GM21786 (cell line): Measurements from ENCODE around the gene FGGY.
"Not testable (repeated sequence)": the region's sequence is repeated elsewhere in the genome, so short reads cannot be mapped to it uniquely, and the experiment has no call there.

Source experiments
- ATAC-seq: cut with Tn5 transposase; IDR thresholded peaks from one replicate; pipeline ENCODE4 v1.9.1; 2021; ENCODE audit not compliant: unreplicated experiment

FGGY gene

DNA sequence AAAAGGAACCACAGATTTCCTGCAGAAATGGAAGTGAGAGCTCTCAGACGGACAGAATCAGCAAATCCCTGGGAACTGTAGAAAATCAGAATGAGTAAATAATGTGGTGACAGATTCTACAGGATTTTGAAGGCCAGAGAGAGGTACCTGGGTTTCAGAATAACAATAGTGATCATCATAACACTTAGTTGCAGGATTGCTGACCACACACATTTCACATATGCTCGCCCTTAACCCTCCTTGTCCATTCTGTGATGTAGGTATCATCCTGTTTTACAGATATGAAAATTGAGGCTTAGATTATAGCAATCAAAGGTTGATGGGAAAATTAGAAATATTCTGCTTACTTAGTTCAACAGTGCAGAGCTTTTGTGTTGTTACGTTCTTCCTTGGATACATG is 419.9 kb downstream of the FGGY start:
- no peak for ATAC-seq

DNA sequence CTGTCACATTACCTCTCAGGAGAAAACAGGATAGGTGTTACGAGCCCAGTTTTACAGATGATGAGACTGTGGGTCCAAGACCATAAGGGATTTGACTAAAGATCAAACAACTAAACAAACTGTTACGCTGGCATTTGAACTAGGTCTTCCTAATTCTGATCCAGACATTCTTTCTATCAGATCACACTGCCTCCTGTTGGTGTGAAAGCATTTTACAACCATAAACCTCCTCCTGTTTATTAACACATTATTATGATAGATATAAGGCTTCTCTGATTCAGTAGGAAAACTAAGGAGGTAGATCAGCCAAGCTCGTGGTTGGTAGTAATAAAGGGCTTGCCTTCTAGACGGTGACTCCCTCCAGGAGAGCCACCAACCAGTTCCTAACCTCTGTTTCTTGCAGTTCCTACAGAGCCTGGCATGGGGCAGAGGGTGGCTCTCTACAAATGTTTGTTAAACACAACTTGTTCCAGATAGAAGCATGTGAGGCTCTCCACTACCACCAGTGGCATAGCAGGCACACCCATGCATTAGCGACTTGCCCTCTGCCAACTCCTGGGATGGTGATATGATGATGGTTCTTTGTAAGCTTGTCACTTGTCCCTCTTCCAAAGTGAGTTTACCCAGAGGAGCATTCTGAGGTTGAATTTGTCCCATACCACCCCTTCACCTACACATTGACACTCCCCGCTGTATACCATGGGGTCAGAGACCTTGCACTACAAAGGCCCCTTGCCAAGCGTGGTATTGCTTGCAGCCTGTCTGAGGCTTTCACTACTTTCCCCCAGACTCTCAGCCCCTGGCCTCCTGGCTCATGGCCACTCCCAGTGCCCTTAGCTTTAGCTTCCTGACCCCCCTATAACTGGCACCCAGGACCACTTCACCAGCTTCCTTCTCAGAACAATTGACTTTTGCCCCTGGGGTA is 421.4 kb downstream of the FGGY start:
- ATAC-seq: no peak

DNA sequence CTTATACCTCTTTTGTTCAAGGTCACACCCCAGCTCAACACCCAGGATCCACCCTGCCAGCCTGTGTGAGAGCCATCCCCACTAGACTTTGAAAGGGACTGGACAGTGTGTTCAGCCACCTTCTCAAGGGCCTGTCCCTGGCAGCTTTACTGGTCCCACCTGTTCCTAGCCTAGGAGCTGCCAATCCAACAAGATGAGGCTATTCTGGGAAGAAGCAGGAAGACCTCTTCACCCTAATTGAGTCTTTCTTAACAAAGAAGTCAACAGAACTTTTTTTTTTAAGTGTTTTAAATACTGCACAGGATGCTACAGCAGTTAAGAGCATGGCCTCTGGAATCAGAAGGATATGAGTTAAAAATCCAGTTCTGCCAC is 422.1 kb downstream of the FGGY start:
- no peak for ATAC-seq

DNA sequence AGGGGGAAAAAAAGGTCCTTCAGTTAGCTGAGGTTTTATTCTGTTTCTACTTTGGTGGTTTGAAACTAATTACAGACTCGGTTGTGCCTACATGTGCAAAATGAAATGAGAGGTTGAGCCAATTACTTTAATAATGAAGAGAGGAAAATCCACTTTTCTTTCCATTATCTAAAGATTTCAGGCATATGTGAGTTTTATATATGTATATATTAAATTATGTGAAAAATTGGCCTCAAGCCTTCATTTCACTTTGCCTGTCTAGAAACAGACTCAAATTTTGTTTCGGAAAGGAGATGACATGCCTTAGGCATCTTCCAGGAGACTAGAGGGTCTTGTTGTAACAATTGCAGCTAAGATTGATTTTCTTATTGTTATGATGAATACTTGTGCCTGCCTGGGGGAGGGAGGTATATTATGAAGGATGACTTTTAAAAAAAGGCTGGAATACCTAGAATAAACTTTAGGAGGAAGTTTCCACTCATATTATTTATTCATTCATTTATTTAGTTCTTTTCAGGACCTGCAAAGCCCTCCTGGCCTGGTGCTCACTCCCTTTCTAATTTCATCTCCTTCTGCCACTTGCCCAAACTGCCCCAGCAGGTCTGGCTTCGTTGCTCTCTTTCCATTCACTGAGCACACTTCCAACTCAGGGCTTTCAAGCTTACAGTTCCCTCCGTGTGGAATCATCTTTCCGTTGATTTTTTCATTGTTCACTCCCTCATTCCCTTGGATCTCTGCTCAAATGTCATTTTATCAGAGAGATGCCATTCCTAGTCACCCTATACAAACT is 423.6 kb downstream of the FGGY start:
- ATAC-seq: no peak

DNA sequence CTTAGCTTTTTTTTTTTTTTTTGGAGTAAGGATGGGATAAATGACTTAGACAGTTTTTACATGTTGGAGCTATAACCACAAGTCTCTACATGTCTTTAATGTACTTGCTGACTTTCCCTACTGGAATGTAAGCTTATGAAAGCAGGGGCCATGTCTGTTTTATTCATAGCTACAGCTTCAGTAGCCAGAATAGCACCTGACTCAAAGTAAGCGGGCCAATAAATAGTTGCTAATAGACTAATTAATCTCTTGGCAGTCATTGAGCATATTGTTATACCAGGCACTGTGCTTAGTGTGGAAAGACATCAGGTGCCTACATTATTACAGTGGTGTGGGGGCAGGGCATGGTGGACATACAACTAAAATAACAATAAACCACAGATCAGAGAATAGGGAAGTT is 433.4 kb downstream of the FGGY start:
- no peak for ATAC-seq

DNA sequence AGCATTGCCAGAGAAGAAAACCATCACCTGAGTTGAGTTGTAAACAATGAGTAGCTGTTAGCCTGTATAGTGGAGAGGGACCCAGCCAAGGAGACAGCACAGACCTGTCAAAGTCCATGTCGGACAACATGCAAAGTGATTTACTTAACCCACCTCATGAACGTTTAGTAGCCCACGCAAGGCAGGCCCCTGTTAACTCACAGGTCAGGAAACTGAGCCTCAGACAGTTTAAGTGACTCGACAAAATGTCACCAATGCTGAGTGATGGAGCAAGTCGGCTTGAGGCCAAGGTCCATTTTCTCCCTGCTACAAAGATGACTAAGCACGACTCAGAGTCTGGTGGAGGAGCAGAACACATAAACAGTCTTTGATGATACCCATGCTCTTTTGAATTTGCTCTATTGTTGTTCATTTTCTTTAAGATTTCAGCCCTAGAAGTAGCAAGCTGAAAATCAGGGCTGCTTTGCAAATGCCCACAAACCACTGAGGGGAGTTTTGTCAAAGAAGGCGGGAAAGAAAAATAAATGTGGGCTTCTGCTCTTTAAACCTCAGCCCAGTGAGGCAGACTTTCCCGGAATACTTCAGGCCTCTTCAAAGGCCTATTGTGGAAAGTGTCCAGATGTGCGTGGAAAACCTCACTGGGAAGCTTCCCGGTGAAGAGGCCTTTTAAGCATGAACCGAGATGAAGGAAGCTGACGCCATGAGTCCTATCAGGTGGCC is 434.0 kb downstream of the FGGY start:
- ATAC-seq: no peak

DNA sequence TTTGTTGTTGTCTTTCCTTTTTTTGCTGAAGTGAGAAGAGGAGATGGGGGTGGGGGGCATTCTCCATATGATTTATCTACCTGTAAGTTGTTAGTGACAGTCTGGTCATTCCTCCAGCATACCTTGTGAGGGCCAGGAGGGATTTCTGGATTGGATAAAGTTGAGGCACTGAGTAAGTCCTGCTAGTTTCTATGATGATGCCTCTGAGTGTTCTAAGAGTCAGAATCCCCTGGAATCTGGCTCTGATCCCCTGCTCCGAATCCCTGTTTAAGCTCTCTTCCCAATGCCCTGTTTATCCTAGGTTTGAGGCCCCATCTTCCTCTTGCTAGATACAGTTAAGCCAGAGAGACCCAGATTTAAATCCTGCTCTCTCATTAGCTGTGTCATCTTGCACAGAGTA is 434.7 kb downstream of the FGGY start:
- no peak for ATAC-seq

DNA sequence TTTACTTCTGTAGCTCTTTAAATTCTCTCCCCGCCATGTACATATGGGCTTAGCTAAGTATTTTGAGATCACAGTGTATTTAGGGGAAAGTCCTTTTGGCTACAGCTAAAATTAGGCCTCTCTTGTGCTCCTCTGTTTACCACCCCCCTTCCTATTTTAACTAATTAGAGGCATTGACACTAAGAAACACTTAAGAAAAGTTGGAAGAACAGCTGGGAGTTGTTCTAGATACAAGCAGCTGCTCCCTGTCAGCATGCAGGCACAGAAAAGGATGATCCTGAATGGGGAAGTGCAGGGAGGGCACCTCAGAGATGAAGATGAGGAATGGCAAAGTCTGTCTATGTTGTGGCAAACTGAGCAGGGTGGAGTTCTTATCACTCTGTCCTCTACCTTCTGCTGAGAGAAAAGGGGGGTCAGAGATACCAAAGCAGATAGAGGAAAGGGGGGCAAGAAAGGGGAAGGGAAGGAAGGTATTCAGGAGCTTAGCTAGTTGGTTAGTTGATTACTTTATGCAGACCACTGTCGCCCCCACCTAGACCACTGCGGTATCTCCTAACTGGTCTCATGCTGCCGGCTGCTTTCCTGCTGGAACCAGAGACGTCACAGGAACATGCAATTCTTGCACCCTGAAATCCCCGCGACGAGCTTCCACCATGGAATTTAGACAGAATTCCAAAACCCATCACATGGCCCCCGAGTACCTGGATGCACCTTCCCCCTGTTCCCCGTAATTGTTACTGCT is 435.5 kb downstream of the FGGY start:
- ATAC-seq: no peak

DNA sequence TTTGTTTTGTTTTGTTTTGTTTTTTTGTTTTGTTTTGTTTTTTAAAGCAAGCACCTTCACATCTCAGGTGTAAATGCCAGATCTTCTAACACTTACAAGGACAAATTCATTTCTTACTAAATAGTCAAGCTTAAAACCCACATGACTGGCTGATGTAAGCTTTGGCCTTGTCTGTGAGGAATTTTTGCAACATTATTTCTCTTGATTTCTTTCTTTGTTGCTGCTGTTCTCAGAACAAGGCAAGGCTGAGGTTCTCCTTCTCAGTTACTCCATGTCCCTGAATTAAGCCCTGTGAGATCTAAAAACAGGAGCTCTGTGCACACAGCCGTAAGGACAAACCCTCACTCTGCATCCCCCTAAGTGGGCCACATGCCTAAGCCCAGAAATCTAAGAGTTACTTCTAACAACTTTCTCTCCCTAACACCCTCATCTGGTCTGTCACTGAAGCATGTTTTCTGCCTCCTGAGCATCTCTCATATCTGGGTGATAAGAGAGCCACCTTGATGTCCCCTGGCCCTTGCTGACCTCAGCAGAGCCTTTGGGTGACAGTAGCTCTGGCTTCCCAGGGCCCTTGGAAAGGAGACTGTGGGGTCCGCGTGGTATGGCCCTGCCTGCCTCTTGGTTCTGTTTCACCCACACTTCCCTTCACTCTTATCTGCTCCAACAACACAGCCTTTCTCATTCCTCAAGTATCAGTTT is 436.7 kb downstream of the FGGY start:
- ATAC-seq: no peak

DNA sequence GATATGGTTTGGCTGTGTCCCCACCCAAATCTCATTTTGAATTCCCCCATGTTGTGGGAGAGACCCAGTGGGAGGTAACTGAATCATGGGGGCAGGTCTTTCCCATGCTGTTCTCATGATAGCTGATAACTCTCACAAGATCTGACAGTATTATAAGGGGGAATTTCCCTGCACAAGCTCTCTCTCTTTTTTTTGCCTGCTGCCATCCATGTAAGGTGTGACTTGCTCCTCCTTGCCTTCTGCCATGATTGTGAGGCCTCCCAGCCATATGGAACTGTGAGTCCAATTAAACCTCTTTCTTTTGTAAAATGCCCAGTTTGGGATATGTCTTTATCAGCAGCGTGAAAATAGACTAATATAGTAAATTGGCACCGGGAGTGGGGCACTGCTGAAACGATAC is 439.0 kb downstream of the FGGY start:
- not testable (repeated sequence) for ATAC-seq

DNA sequence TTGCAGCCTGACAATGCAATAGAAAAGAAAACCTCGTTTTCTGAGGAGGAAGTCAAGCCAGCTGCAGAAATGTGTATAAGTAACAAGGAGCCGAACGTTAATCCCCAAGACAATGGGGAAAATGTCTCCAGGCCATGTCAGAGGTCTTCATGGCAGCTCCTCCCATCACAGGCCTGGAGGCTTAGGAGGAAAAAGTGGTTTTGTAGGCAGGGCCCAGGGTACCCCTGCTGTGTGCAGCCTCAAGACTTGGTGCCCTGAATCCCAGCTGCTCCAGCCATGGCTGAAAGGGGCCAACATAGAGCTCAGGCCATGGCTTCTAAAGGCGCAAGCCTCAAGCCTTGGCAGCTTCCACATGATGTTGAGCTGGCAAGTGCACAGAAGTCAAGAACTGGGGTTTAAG is 439.9 kb downstream of the FGGY start:
- no peak for ATAC-seq

DNA sequence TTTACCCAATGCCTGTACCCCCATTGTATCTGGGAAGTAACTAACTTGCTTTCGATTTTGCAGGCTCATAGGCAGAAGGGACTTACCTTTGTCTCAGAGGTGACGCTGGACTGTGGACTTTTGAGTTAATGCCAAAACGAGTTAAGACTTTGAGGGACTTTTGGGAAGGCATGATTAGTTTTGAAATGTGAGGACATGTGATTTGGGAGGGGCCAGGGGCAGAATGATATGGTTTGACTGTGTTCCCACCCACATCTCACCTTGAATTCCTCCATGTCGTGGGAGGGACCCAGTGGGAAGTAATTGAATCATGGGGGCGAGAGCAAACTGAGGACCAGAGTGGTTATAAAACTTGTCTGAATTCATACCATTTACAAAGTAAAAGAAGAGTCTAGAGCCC is 440.7 kb downstream of the FGGY start:
- ATAC-seq: no peak

DNA sequence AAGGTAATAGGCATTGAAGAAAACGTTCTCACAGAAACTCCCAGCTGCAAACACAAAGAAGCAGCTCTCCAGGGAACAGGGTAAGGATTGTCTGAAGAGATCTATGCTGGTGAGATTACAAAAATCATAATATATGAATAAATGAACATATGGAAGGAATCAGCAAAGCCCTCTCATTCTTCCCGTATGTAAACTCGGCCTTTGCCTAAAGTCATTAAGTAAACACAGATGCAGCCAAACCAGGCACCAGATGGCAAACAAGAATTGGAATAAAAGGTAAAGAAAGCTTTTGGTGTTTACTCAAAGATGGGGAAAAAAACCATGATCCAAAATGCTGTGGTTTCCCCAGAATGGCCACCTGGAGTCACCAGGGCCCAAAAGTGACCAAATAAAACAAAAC is 441.3 kb downstream of the FGGY start:
- ATAC-seq: no peak

DNA sequence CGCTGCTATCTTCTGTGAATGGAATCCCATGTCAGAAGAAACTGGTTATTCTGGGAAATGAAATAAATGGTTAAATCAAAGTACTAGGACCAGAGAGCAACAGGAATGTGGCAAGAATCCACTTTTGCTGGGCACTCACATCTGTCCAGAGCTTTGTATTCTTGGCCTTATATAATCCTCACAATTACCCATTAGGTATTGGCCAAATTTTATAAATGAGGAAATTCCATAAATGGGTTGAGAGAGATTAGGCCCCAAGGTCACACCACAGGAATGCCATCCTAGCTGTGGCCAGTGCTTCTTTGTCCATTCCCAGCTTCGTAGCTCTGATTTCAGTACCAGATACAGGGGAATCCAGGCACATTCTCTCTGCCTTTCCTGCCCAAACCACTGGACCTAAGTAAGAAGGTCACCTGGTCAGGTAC is 441.7 kb downstream of the FGGY start:
- no peak for ATAC-seq

DNA sequence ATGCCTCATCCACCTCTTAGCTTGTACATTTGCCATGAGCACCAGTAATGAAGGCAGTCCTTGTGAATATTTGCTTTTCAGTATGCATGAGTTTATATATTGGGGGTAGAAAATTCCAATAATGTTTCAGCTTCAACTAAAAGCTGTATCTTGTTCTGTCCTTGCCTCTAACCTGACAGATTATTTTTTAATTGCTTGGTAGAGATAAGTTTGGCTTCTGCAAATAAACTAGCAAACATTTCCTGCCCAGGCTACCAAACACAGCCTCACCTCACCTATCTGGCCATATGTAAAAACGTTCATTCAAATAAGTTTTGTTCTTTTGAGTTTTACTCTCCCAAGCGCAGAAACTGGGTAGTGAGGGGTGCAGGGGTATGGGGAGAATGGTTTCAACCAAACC is 442.2 kb downstream of the FGGY start:
- no peak for ATAC-seq

DNA sequence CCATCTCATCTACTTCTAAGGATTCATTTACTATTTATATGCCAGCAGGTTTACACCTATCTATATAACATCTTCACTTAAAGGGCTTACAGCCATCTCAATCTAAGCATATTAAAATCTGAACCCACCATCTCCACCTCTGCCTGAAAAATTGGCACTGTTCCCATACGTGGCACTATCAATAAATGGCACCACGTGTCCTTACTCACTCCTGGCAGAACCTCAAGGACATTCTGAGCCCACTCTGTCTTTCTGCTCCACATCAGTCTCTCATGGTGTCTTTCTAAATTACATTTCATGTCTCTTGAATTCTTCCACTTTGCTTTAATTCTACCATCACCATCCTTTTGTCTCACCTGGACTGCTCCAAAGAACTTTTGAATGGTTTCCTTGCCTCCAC is 445.6 kb downstream of the FGGY start:
- ATAC-seq: no peak

DNA sequence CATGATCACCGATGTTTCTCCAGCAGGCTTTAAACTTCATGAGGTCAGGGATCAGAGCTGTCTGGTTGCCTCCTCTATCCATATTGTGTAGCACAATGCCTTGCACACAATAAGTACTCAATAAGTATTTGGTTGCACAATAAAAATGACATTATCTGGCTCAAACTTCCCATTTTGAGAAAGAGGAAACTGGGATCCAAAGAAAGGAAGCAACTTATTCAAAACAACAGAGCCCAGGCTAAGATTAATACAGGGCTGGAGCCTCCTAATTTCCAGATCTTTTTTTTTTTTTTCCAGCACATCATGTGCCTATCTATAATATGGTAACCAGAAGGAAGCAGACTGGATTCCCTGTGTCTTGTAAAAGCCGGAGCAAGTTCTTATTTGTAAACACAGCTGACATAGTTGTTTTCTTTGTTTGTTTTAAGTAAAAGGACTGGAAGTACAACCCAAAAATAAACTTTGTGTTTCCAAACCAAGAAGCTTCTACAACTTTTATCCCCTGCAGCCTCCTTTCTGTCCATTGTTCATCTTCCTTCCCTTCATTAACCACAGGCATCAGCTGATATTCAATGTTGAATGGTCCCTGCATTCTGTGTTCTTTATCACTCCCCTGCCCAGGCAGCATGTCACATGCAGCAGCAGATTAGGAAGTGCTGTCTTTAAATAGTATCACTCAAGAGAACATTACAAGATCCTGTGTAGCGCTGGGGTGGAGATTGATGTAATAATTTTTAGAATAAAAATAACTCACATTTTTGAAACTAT is 446.6 kb downstream of the FGGY start:
- ATAC-seq: no peak

DNA sequence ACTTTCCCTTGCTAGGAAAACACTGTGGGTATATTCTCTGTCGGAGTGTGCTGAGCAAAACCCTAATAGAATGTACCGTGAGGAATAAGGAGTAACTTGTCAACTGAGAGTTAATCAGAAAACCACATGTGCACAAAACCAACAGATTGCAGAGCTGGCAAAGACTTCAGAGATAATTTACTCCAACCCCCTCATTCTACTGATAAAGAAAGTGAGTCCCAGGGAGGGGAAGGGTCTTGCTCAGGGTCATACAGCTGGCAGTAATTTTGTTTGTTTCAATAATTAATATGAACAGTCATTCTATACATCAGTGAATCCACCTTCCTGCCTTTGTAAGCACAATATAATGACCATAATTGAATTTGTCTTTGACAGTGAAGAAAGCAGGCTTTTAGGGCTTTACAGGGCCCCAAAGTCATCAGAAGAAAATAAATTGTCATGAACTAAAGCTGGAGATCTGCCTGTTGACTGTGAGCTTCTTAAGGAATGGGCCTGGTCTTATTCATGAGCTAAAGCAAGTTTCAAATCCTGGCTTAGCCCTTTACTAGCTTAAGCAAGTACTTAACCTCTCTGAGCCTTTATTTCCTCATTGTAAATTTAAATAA is 450.6 kb downstream of the FGGY start:
- ATAC-seq: no peak

DNA sequence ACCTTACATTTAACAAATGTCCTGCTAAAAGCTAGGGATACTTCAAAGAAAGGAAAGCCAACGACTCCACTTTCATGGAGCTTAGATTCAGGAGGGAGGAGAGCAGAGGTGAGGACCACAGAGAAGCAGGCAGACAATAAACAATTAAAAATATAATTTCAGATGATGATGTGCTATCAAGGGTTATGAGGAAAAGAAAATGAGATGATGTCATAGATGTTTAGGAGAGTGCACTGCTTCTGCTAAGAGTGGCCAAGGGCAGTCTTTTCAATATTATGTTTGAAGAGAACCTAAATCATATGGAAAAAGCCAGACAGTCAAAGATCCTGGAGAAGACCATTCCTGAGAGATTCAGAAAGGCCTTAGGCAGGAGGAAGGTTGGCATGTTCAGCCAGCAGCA is 451.2 kb downstream of the FGGY start:
- ATAC-seq: no peak
